ENCODE data around the gene LCT.

LCT gene

GRCh38 chr2:135802350-135802749 lies 34.6 kb downstream of the LCT start:
- TF ChIP-seq TCF4 (CRISPR knock-in tag; IDR thresholded peaks at IDR 0.05; ENCODE audit: borderline replicate concordance), result no peak
- TF ChIP-seq BACH2 (CRISPR knock-in tag; IDR thresholded peaks at IDR 0.05; ENCODE audit: borderline replicate concordance), result no peak
- TF ChIP-seq RARB (CRISPR knock-in tag; IDR thresholded peaks at IDR 0.05), result no peak
- TF ChIP-seq SNAI2 (CRISPR knock-in tag; IDR thresholded peaks at IDR 0.05), result no peak
- TF ChIP-seq ZNF70 (CRISPR knock-in tag; IDR thresholded peaks at IDR 0.05), result no peak
- no peak for TF ChIP-seq POU6F1 (CRISPR knock-in tag; IDR thresholded peaks at IDR 0.05; ENCODE audit: borderline replicate concordance, low read depth)
- ATAC-seq, result no peak

GRCh38 chr2:135800513-135801460 lies 36.2 kb downstream of the LCT start:
- no peak for TF ChIP-seq TOX (CRISPR knock-in tag; IDR thresholded peaks at IDR 0.05; ENCODE audit: borderline replicate concordance)
- TF ChIP-seq ZFP30 (CRISPR knock-in tag; IDR thresholded peaks at IDR 0.05), result no peak
- no peak for TF ChIP-seq SNAI2 (CRISPR knock-in tag; IDR thresholded peaks at IDR 0.05)
- TF ChIP-seq ZNF70 (CRISPR knock-in tag; IDR thresholded peaks at IDR 0.05), result no peak
- TF ChIP-seq BACH2 (CRISPR knock-in tag; IDR thresholded peaks at IDR 0.05; ENCODE audit: borderline replicate concordance), result no peak
- TF ChIP-seq OSR1 (CRISPR knock-in tag; IDR thresholded peaks at IDR 0.05), result no peak
- TF ChIP-seq ZFP3 (CRISPR knock-in tag; IDR thresholded peaks at IDR 0.05), result no peak
- TF ChIP-seq TSHZ2 (CRISPR knock-in tag; IDR thresholded peaks at IDR 0.05), result no peak
- no peak for TF ChIP-seq POU6F1 (CRISPR knock-in tag; IDR thresholded peaks at IDR 0.05; ENCODE audit: borderline replicate concordance, low read depth)
- TF ChIP-seq GLIS3 (CRISPR knock-in tag; IDR thresholded peaks at IDR 0.05), result no peak
- ATAC-seq, result no peak

- ATAC-seq, result no peak
- TF ChIP-seq RARB (CRISPR knock-in tag; IDR thresholded peaks at IDR 0.05), result no peak
- TF ChIP-seq SNAI2 (CRISPR knock-in tag; IDR thresholded peaks at IDR 0.05), result no peak
- no peak for TF ChIP-seq PATZ1 (CRISPR knock-in tag; IDR thresholded peaks at IDR 0.05; ENCODE audit: borderline replicate concordance)
- no peak for TF ChIP-seq TCF4 (CRISPR knock-in tag; IDR thresholded peaks at IDR 0.05; ENCODE audit: borderline replicate concordance)
- no peak for TF ChIP-seq ISL1 (CRISPR knock-in tag; IDR thresholded peaks at IDR 0.05)
- TF ChIP-seq TSHZ2 (CRISPR knock-in tag; IDR thresholded peaks at IDR 0.05), result no peak
- TF ChIP-seq PPARA (CRISPR knock-in tag; IDR thresholded peaks at IDR 0.05; ENCODE audit: borderline replicate concordance), result no peak
- TF ChIP-seq ESRRG (CRISPR knock-in tag; IDR thresholded peaks at IDR 0.05), result no peak
- TF ChIP-seq ZC3H10 (CRISPR knock-in tag; IDR thresholded peaks at IDR 0.05), result no peak
- no peak for TF ChIP-seq ZFP30 (CRISPR knock-in tag; IDR thresholded peaks at IDR 0.05)
- TF ChIP-seq ARNTL (CRISPR knock-in tag; IDR thresholded peaks at IDR 0.05; ENCODE audit: borderline replicate concordance, low read depth), result no peak
- TF ChIP-seq OSR1 (CRISPR knock-in tag; IDR thresholded peaks at IDR 0.05), result no peak
- TF ChIP-seq GLIS3 (CRISPR knock-in tag; IDR thresholded peaks at IDR 0.05), result no peak
- TF ChIP-seq CSRNP3 (CRISPR knock-in tag; IDR thresholded peaks at IDR 0.05), result no peak
- TF ChIP-seq ZNF8 (CRISPR knock-in tag; IDR thresholded peaks at IDR 0.05), result no peak
- TF ChIP-seq ZNF70 (CRISPR knock-in tag; IDR thresholded peaks at IDR 0.05), result no peak
- no peak for TF ChIP-seq CREB5 (CRISPR knock-in tag; IDR thresholded peaks at IDR 0.05; ENCODE audit: low read depth)
Measured at GRCh38 chr2:135799738-135800137, 37.2 kb downstream of the LCT start.
